Measurements from ENCODE around the gene BCL6B. TPM values are rescaled to one million over a fixed set of nuclear protein-coding genes. Genes with fewer than 3 reads are reported as not detected.
A peak's percentile ranks its signal among the peaks of the same experiment; 100 is the strongest.
"Not testable (repeated sequence)": the region's sequence is repeated elsewhere in the genome, so short reads cannot be mapped to it uniquely, and the experiment has no call there.

The BCL6B gene
- total RNA-seq, 4 donors from 2014 or later, result 9.7 to 32.8 (median 22.7) TPM

DNA sequence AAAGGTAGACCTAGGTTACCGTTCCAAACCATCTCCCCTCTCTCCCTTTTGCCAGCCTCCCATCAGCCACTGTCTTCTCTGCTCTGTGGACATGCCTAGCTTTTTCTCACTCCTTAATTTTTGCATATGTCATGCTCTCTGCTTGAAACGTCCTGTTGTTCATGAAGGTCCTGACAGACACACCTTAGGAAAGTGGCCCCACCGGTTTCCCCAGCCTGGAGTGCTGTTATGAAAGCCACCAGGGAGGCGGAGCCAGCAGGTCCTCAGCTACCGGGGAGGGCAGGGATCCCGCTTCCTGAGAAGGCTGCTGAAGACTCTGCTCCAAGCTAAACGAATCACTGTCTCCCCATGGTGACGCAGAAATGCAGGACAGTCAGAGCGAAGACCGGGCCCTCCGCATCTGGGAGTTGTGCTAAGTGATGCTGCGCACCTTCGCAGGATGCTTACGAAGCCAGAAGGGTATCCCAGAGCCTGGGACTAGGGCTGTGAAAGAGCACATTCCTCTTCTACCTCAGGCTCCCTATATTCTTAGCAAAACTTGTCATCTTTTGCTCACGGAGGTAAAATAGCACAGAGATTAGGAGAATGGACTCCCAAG, 23.4 kb downstream of the BCL6B start:
- intact Hi-C loops (cut with DNase I; ENCODE audit: low total_unique reads), result no loop called here
- H3K27ac ChIP-seq, result peak overlapping the region; percentile 64 to 72
- no peak for DNase-seq

DNA sequence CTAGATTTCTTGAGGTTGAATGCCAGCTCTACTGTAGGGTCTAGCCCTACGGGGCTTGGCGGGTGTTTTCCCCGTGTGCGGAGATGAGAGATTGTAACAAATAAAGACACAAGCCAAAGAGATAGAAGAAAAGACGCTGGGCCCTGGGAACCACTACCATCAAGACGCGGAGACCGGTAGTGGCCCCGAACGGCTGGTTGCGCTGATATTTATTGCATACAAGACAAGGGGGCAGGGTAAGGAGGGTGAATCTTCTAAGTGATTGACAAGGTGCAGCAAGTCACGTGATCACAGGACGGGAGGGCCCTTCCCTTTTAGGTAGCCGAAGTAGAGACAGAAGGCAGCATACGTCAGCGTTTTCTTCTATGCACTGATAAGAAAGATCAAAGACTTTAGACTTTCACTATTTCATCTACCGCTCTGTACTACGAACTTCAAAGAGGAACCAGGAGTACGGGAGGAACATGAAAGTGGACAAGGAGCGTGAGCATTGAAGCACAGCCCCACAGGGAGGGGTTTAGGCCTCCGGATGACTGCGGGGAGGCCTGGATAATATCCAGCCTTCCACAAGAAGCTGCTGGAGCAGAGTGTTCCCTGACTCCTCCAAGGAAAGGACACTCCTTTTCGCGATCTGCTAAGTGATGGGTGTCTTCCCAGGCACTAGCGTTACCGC, 24.0 kb downstream of the BCL6B start:
- Histone ChIP-seq H3K4me3 (peak overlapping the region; percentile 25 to 27), H3K4me1 (peaks cover 0 to 19% of the 10 kb centered on the region in 2 donors), H3K27me3 (peaks cover 0 to 15% of the 10 kb centered on the region in 2 donors), H3K27ac (peak overlapping the region; percentile 64 to 72)
- H3K36me3 ChIP-seq; H3K9me3 ChIP-seq; intact Hi-C loops (cut with DNase I; ENCODE audit: low total_unique reads): not testable (repeated sequence)
- peak; percentile 58 to 66 for DNase-seq

More for the DNA sequence above, 23.4 kb downstream of the BCL6B start:
- Histone ChIP-seq H3K4me3 (peak overlapping the region; percentile 25 to 27), H3K9me3 (no peaks in the 10 kb centered on the region), H3K4me1 (peaks cover 0 to 19% of the 10 kb centered on the region in 2 donors), H3K27me3 (peaks cover 0 to 15% of the 10 kb centered on the region in 2 donors), H3K36me3 (no peaks in the 10 kb centered on the region)
- TF ChIP-seq POLR2A (IDR thresholded peaks at IDR 0.05), result no peak
- TF ChIP-seq, protein P1, sequence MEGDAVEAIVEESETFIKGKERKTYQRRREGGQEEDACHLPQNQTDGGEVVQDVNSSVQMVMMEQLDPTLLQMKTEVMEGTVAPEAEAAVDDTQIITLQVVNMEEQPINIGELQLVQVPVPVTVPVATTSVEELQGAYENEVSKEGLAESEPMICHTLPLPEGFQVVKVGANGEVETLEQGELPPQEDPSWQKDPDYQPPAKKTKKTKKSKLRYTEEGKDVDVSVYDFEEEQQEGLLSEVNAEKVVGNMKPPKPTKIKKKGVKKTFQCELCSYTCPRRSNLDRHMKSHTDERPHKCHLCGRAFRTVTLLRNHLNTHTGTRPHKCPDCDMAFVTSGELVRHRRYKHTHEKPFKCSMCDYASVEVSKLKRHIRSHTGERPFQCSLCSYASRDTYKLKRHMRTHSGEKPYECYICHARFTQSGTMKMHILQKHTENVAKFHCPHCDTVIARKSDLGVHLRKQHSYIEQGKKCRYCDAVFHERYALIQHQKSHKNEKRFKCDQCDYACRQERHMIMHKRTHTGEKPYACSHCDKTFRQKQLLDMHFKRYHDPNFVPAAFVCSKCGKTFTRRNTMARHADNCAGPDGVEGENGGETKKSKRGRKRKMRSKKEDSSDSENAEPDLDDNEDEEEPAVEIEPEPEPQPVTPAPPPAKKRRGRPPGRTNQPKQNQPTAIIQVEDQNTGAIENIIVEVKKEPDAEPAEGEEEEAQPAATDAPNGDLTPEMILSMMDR (IDR thresholded peaks at IDR 0.05), result peak in 1 of 4 experiments; percentile 14

DNA sequence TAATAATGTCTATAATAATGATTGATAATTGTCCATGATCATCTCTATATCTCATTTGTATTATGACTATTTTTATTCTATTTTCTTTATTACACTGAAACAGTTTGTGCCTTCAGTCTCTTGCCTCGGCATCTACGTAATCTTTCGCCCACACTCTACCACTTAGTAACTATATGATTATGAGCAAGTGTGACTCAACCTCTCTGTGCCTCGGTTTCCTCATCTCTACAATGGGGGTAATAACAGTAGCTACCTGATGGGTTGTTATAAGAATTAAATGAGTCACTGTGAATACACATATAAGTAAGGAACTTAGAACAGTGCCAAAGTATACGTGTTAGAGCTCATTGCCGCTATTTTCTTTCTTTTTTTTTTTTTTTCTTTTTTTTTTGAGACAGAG, 24.7 kb downstream of the BCL6B start:
- H3K27me3 ChIP-seq, result peaks cover 0 to 10% of the 10 kb centered on the region in 2 donors
- intact Hi-C loops (cut with DNase I; ENCODE audit: low total_unique reads), result no loop called here

DNA sequence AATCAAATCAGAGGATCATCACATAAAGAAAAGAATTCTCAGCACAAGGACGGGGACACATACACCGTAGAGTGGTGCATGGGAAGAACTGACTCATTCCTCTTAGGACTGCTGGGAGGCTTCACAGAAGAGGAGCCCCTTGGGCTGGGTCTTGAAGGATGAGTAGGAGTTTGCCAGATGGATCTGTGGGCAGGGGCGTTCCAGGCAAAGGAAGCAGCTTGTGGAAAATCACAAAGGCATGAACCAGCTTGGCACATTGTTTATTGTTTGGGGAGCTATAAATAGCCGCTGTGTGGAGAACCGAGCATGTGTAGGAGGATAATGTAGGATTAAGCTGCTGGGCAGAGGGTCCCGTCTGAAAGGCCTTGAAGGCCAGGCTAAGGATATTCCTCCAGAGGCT, 26.1 kb downstream of the BCL6B start:
- TF ChIP-seq, protein P1 (IDR thresholded peaks at IDR 0.05), result no peak
- TF ChIP-seq POLR2A (IDR thresholded peaks at IDR 0.05), result no peak
- no peak for DNase-seq
- H3K4me1 ChIP-seq, result peaks cover 0 to under 1% of the 10 kb centered on the region in 2 donors
- H3K36me3 ChIP-seq, result no peaks in the 10 kb centered on the region
- intact Hi-C loops (cut with DNase I; ENCODE audit: low total_unique reads), result no loop called here
- no peak overlapping the region for H3K4me3 ChIP-seq
- no peaks in the 10 kb centered on the region for H3K9me3 ChIP-seq
- no peak overlapping the region for H3K27ac ChIP-seq
- no peaks in the 10 kb centered on the region for H3K27me3 ChIP-seq

More for the DNA sequence above, 24.7 kb downstream of the BCL6B start:
- peaks cover 0 to 13% of the 10 kb centered on the region in 2 donors for H3K4me1 ChIP-seq
- no peak for DNase-seq
- H3K4me3 ChIP-seq, result no peak overlapping the region
- H3K9me3 ChIP-seq, result no peaks in the 10 kb centered on the region
- TF ChIP-seq POLR2A (IDR thresholded peaks at IDR 0.05), result no peak
- no peak overlapping the region for H3K27ac ChIP-seq
- no peaks in the 10 kb centered on the region for H3K36me3 ChIP-seq

DNA sequence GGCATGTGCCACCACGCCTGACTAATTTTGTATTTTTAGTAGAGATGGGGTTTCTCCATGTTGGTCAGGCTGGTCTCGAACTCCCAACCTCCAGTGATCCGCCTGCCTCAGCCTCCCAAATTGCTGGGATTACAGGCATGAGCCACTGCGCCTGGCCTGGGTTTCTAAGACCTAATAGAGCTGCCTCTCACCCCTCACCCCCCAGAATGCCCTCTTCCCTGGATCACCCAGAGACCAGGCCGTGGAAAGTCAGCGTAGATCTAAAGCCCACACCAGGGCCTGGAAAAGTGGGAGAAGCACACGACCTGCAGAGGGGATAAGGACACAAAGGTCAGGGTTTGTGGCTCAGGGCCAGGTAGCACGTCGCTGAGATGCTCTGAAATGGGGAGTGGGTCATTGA, 27.7 kb downstream of the BCL6B start:
- H3K27me3 ChIP-seq, DNase-seq, H3K4me3 ChIP-seq, H3K9me3 ChIP-seq, H3K4me1 ChIP-seq, H3K36me3 ChIP-seq, H3K27ac ChIP-seq: not testable (repeated sequence)
- intact Hi-C loops (cut with DNase I; ENCODE audit: low total_unique reads), result loop anchor here (5.0 to 10.0 kb wide), 2 partner anchors 92 to 244 kb away; partner anchors contain the start of gene YBX2

DNA sequence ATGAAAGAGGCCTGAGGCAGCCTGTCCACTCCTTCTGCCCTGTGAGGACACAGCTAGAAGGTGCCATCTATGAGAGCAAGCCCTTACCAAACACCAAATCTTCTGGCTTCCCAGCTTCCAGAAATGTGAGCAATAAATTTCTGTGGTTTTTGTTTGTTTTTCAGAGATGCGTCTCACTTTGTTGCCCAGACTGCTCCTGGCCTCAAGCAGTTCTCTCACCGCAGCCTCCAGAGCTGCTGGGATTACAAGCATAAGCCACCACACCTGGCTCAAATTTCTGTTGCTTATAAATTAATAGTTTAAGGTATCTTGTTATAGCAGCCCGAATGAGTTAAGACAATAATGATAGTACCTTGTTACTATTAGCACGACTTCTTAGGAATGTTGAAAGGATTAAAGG, 33.5 kb downstream of the BCL6B start:
- no peak overlapping the region for H3K4me3 ChIP-seq
- H3K27ac ChIP-seq, result no peak overlapping the region
- H3K9me3 ChIP-seq, result no peaks in the 10 kb centered on the region
- intact Hi-C loops (cut with DNase I; ENCODE audit: low total_unique reads), result loop anchor here (10.0 kb wide), 1 partner anchor 238 kb away; the partner anchor contains the start of gene YBX2
- TF ChIP-seq POLR2A (IDR thresholded peaks at IDR 0.05), result no peak
- TF ChIP-seq, protein P1 (IDR thresholded peaks at IDR 0.05), result no peak
- H3K4me1 ChIP-seq, result no peaks in the 10 kb centered on the region
- no peak for DNase-seq
- H3K27me3 ChIP-seq, result no peaks in the 10 kb centered on the region
- H3K36me3 ChIP-seq, result no peaks in the 10 kb centered on the region

Measured in uterus (tissue), 4 donors.